ENCODE data around the gene LAMC2.
"Not testable (repeated sequence)": the region's sequence is repeated elsewhere in the genome, so short reads cannot be mapped to it uniquely, and the experiment has no call there.

Gene LAMC2

DNA sequence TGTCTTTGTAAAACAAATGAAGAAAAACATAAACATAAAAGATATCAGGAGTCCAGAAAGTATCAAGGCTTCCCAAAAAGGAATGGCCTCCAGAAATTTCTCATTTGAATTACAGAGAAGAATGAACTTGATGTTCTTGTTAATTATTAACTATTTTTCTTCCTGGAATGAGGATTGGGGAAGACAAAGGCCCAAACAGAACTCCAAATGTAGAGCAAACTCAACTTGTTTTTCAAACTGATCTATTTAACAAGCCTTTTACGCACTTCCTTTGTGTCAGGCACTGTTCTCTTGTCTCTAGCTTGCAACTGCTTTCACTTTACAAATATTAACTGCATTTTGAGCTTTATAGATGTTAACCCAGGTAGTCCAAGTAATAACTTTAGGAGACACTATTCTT lies 45.5 kb downstream of the LAMC2 start:
- no peak for DNase-seq (ENCODE audit: low read depth)
- H3K4me3 ChIP-seq (ENCODE audit: low read depth, low read length), result no peak overlapping the region

DNA sequence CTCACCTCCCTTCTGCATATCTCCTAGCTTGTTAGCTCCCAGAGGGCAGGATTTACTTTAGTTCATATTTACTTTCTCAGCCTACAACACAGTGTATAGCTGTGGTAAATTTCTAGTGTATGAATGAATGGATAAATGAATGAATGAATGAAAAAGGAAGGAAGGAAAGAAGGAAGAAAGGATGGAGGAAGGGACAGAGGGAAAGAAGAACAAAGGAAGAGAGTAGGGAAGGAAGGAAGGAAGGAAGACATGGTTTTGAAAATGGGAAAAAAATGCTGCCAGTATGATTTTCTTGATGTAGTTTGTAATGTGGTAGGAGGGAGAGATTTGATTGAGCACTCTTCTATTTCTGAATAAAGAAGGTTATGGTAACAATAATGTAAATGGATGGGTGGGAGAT lies 47.0 kb downstream of the LAMC2 start:
- no peak overlapping the region for H3K4me3 ChIP-seq (ENCODE audit: low read depth, low read length)
- DNase-seq (ENCODE audit: low read depth), result no peak

DNA sequence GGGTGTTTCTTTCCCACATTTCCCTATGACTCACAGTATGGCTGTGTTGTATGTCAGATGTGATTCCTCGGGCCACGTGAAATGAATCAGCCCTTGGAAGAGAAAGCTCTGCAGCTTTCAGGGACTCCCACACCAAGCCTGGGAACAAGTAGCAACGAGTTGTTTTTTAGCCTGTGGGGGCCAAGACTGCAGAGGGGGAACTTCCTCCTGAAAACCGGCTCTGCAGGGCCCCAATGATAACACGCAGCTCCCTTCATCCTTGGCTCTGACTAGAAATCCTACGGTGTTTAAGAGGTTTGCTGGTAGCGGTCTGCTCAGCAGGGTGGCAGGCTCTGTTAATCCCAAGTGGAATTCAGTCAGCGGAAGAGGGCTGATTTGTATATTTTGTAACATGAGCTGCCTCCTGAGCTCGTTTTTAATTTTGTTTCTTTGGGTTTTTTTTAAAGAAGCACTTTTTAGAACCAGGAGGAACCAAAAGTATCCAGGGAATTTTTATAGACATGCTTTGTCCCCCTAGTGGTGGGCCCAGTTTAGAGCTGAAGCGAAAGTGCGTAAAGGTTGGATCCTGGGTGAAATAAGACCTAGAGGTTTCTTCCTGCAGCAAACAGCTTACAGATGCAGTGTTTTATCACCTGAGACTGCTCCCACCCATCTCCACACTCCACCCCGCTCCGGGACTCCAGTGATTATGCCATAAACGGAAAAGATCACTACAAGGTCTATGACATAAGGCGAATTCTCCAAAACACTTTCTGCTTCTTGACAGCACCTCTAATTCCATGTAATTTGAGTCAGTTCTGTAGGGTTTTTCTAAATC lies 48.8 kb downstream of the LAMC2 start:
- H3K4me3 ChIP-seq (ENCODE audit: low read depth, low read length), result peak overlapping the region; percentile 38
- peak; percentile 96 for DNase-seq (ENCODE audit: low read depth)

DNA sequence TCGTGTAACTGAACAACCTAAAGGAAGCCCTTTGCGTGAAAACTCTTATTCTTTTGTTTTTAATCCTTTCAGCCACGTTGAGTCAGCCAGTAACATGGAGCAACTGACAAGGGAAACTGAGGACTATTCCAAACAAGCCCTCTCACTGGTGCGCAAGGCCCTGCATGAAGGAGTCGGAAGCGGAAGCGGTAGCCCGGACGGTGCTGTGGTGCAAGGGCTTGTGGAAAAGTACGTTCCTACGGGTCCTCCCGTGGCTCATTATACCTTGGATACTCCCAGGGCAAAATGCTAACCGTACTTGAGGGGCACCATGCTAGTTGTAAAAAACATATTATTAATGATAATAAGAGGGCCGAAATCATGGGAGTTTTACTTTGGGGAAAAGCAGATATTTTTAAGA lies 49.4 kb downstream of the LAMC2 start:
- no peak for DNase-seq (ENCODE audit: low read depth)
- H3K4me3 ChIP-seq (ENCODE audit: low read depth, low read length), result peak overlapping the region; percentile 38

DNA sequence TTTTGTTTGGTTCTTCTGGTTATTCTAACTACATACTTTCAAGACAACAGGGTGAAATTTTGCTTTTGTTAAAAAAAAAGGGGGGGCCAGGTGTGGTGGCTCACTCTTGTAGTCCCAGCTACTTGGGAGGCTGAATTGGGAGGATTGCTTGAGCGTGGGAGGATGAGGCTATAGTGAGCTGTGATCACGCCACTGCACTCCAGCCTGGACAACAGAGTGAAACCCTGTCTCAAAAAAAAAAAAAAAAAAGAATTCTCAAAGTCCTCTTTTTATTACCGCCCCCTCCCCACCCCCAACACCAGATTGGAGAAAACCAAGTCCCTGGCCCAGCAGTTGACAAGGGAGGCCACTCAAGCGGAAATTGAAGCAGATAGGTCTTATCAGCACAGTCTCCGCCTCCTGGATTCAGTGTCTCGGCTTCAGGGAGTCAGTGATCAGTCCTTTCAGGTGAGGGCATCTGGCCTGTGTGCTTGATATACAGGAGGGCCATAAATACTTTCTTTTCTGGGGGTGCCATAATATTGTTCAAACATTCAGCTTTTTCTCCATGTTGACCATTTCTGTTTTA lies 50.2 kb downstream of the LAMC2 start:
- DNase-seq (ENCODE audit: low read depth), result no peak

DNA sequence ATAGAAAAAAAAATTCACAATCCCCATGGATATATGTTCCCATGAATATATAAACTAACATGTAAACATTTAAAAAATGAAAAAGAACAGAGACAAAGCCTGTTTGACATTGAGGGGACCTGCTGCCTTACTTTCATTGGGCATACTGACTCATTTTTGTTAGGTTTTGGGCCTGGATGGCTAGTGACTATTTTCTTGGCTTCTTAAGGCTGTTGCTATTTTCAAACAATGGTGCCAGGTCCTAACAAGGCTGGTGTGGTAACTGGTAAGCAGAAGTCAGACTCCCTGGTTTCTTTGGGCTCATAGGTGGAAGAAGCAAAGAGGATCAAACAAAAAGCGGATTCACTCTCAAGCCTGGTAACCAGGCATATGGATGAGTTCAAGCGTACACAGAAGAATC lies 51.0 kb downstream of the LAMC2 start:
- DNase-seq (ENCODE audit: low read depth), result no peak

More for the DNA sequence above, 50.2 kb downstream of the LAMC2 start:
- H3K4me3 ChIP-seq (ENCODE audit: low read depth, low read length), result no peak overlapping the region

DNA sequence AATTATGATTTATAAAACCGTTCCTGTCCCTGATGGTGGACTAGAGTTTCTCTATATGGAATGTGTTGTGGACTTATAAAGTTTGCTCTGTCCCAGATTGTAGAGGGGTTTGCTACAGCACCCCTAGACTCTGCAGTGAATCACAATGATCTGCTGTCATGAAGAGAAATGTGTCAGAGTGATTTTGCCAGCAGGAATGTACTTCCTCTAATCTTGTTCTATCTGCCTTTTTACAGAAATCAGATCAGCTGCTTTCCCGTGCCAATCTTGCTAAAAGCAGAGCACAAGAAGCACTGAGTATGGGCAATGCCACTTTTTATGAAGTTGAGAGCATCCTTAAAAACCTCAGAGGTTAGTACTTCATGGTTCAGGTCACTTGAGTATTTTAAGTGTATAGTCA lies 52.0 kb downstream of the LAMC2 start:
- peak; percentile 48 for DNase-seq (ENCODE audit: low read depth)
- H3K4me3 ChIP-seq (ENCODE audit: low read depth, low read length), result no peak overlapping the region

More for the DNA sequence above, 51.0 kb downstream of the LAMC2 start:
- no peak overlapping the region for H3K4me3 ChIP-seq (ENCODE audit: low read depth, low read length)

DNA sequence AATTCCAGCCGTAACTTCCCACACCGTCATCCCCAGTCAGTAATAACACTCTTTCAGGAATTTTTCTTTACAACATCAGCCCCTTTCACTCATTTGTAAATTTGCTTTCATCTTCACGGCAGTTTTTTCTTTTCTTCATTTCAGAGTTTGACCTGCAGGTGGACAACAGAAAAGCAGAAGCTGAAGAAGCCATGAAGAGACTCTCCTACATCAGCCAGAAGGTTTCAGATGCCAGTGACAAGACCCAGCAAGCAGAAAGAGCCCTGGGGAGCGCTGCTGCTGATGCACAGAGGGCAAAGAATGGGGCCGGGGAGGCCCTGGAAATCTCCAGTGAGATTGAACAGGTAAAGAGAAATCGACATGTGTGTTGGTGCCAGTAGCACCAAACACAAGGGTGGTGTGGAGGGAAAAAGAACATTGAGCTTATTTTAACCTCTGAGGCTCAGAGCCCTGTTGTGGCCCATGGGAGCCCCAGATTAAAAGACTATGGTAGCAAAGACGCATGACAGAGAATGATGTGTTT lies 53.2 kb downstream of the LAMC2 start:
- DNase-seq (ENCODE audit: low read depth), result no peak
- no peak overlapping the region for H3K4me3 ChIP-seq (ENCODE audit: low read depth, low read length)

DNA sequence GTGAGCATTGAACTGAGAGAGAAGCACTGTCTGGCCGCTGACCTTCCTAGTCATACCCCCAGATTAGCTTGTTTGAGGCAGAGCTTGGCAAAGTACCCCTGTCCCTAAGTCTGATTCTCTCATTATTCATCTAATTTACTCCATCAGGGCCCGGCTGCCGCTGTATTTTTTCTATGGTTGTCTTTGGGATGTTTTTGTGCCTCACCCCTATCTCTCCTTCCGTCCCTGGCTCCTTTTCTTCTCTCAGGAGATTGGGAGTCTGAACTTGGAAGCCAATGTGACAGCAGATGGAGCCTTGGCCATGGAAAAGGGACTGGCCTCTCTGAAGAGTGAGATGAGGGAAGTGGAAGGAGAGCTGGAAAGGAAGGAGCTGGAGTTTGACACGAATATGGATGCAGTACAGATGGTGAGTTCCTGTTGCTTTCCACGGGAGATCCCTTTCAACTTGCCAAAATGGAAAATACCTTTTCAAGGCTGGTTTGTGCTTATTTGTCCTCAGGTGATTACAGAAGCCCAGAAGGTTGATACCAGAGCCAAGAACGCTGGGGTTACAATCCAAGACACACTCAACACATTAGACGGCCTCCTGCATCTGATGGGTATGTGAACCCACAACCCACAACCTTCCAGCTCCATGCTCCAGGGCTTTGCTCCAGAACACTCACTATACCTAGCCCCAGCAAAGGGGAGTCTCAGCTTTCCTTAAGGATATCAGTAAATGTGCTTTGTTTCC lies 53.9 kb downstream of the LAMC2 start:
- no peak overlapping the region for H3K4me3 ChIP-seq (ENCODE audit: low read depth, low read length)
- DNase-seq (ENCODE audit: low read depth), result no peak

DNA sequence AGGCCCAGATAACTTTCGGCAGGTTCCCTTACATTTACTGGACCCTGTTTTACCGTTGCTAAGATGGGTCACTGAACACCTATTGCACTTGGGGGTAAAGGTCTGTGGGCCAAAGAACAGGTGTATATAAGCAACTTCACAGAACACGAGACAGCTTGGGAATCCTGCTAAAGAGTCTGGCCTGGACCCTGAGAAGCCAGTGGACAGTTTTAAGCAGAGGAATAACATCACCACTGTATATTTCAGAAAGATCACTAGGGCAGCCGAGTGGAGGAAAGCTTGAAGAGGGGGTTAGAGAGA lies 54.4 kb downstream of the LAMC2 start:
- no peak for DNase-seq (ENCODE audit: low read depth)
- H3K4me3 ChIP-seq (ENCODE audit: low read depth, low read length), result no peak overlapping the region

DNA sequence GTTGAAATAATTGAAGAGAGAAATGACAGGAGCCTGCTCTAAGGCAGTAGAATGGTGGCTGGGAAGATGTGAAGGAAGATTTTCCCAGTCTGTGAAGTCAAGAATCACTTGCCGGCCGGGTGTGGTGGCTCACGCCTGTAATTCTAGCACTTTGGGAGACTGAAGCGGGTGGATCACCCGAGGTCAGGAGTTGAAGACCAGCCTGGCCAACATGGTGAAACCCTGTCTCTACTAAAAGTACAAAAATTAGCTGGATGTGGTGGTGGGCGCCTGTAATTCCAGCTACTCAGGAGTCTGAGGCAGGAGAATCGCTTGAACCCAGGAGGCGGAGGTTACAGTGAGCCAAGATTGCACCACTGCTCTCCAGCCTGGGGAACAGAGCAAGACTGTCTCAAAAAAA lies 54.8 kb downstream of the LAMC2 start:
- DNase-seq (ENCODE audit: low read depth), result not testable (repeated sequence)

DNA sequence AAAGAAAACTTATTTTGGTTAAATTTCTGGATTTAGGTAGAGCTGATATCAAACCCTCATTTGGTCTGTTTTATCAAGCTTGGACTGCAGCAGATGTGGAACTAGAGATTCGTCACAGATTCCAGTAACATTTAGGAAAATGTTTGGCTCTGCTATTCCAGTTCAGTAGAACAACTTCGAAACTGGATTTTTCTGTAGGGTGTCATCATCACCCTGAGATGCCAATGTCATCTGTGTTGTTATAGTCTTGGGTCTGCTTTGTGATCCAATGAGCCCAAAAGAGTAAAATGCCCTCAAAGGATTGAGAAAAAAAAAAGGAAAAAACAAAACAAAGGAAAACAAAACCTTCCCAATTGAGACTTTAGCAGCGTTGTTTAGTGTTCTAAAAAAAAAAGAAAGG lies 55.4 kb downstream of the LAMC2 start:
- no peak for DNase-seq (ENCODE audit: low read depth)
- H3K4me3 ChIP-seq (ENCODE audit: low read depth, low read length), result no peak overlapping the region

More for the DNA sequence above, 54.8 kb downstream of the LAMC2 start:
- not testable (repeated sequence) for H3K4me3 ChIP-seq (ENCODE audit: low read depth, low read length)

DNA sequence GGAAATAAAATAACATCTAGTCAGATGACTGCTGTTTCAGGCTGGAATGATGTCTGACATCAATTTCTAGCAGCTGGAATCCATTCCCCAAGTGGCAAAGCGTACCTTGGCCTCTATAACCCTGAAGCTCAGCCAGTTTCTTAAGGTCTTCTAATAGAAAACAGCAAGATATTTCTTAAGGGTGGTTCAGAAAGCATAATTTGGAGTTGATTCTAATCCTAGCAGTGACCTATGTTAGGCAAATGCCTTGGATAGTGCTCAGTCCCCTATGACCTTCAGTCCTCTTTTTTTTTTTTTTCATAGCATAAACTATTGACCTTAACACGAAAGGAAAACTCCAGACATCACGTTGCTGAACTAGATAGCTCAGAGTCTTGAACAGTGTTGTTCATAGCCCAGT lies 56.5 kb downstream of the LAMC2 start:
- no peak overlapping the region for H3K4me3 ChIP-seq (ENCODE audit: low read depth, low read length)
- DNase-seq (ENCODE audit: low read depth), result no peak

DNA sequence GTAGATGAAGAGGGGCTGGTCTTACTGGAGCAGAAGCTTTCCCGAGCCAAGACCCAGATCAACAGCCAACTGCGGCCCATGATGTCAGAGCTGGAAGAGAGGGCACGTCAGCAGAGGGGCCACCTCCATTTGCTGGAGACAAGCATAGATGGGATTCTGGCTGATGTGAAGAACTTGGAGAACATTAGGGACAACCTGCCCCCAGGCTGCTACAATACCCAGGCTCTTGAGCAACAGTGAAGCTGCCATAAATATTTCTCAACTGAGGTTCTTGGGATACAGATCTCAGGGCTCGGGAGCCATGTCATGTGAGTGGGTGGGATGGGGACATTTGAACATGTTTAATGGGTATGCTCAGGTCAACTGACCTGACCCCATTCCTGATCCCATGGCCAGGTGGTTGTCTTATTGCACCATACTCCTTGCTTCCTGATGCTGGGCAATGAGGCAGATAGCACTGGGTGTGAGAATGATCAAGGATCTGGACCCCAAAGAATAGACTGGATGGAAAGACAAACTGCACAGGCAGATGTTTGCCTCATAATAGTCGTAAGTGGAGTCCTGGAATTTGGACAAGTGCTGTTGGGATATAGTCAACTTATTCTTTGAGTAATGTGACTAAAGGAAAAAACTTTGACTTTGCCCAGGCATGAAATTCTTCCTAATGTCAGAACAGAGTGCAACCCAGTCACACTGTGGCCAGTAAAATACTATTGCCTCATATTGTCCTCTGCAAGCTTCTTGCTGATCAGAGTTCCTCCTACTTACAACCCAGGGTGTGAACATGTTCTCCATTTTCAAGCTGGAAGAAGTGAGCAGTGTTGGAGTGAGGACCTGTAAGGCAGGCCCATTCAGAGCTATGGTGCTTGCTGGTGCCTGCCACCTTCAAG lies 57.3 kb downstream of the LAMC2 start:
- DNase-seq (ENCODE audit: low read depth), result peak; percentile 76
- no peak overlapping the region for H3K4me3 ChIP-seq (ENCODE audit: low read depth, low read length)

DNA sequence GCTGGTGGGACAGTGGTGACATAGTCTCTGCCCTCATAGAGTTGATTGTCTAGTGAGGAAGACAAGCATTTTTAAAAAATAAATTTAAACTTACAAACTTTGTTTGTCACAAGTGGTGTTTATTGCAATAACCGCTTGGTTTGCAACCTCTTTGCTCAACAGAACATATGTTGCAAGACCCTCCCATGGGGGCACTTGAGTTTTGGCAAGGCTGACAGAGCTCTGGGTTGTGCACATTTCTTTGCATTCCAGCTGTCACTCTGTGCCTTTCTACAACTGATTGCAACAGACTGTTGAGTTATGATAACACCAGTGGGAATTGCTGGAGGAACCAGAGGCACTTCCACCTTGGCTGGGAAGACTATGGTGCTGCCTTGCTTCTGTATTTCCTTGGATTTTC lies 58.4 kb downstream of the LAMC2 start:
- H3K4me3 ChIP-seq (ENCODE audit: low read depth, low read length), result no peak overlapping the region
- peak; percentile 100 for DNase-seq (ENCODE audit: low read depth)

DNA sequence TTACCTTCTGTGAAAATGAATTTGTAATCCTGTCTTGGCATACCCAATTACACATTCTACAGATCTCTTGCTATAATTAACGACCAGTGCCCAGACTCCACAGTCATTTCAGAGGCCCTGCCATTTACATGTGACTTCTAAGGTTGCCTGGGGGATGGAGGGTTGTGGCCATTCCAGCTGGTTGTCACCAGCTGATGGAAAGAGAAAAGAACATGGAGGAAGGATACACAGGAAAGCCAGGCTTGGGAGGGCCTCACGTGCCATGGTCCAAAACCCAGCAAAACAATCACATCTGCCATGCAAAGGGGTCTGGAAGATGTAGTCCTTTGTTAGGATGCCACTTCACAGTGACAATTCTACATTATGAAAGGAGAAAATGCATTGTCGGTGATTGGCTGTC lies 59.3 kb downstream of the LAMC2 start:
- no peak for DNase-seq (ENCODE audit: low read depth)
- H3K4me3 ChIP-seq (ENCODE audit: low read depth, low read length), result no peak overlapping the region

DNA sequence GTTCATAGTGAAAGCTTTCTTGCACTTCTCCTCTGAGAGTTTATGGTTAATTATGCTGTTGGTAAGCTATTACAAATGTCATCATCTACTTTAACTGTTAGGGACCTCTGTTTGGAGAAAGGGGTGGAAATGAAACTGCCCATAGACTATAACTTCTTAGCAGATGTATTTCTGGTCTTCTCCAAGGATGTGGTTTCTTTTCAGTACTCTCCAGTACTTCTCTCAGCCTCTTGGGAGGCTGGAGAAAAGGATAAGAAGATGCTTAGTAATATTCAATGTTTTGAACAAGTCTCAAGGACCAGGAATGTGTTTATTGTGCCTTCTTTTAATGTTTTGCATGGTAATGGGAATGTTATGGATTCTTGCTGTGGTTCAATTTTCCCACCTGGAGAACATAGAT lies 60.4 kb downstream of the LAMC2 start:
- no peak for DNase-seq (ENCODE audit: low read depth)
- no peak overlapping the region for H3K4me3 ChIP-seq (ENCODE audit: low read depth, low read length)

DNA sequence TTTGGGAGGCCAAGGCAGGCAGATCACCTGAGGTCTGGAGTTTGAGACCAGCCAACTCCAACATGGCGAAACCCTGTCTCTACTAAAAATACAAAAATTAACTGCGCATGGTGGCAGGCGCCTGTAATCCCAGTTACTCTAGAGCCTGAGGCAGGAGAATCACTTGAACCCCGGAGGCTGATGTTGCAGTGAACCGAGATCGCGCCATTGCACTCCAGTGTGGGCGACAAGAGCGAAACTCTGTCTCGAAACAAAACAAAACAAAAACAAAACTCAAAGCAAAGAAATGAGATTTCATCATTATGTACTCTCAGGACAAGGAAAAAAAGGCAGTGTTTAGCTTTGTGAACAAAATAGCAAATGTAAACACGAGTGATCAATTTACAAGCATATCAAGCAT lies 61.0 kb downstream of the LAMC2 start:
- H3K4me3 ChIP-seq (ENCODE audit: low read depth, low read length), result no peak overlapping the region
- DNase-seq (ENCODE audit: low read depth), result no peak

DNA sequence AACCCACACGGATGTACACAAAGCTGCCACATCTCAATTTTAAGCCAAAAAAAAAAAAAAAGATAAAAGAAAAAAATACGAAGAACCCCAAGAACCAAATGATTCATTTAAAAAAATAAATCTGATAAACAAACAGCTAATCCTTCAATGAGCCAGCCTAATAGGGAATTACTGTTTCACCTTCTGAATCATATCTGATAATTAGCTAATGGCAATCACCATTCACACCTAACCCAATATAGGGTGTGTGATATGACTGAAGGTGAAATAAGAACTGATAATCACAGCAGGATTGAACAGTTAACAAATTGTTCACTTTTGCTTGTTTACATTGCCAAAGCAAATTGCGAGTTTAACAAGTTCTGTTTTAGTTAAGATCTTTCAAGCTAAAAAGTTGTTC lies 61.4 kb downstream of the LAMC2 start:
- DNase-seq (ENCODE audit: low read depth), result no peak
- H3K4me3 ChIP-seq (ENCODE audit: low read depth, low read length), result no peak overlapping the region

DNA sequence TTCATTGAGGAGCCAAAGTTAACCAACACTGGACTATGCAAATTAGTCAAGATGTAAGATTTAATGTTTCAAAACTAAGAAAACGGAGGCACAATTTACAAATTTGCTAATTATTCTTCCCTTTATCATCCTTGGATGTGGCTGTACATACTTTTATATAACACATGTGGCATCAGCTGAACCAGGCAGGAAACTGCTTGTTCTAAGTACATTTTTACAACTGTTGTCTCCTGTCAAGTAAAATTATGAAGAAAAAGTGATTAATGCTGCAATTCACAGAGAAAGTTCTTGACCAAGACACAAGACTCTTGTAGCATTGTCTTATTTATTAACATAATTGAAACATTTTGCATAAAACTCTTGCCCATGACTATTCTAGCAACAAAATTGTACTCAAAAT lies 61.9 kb downstream of the LAMC2 start:
- no peak for DNase-seq (ENCODE audit: low read depth)
- H3K4me3 ChIP-seq (ENCODE audit: low read depth, low read length), result no peak overlapping the region

Data from skeletal muscle cell (primary cell).